Measurements from ENCODE around the gene RAB20.

DNA sequence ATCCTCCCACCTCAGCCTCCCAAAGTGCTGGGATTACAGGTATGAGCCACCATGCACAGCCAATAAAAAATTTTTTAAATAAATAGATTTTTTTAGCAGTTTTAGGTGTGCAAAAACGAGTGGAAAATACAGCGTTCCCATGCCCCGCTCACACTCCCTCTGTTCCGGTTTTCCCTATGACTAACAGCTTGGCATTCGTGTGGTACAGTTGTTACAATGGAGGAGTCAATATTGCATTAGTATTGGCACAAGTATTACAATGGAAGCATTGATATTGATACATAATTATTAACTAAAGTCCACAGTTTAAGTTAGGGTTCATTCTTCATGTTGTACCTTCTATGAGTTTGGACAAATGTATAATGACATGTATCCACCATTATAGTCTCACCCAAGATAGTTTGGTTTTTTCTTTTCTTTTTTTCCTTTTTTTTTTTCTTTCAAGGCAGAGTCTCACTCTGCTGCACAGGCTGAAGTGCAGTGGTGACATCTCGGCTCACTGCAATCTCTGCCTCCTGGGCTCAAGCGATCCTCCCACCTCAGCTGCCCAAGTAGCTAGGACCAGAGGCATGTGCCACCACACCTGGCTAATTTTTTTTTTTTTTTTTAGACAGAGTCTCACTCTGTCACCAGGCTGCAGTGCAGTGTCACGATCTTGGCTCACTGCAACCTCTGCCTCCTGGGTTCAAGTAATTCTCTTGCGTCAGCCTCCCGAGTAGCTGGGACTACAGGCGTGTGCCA is 15.4 kb upstream of the RAB20 start:
- TF ChIP-seq CTCF (conservative IDR thresholded peaks at IDR 0.05) (no peak), ZFX (IDR thresholded peaks at IDR 0.05) (no peak)

Data from C4-2B (cell line).